Endothelial cell of umbilical vein (primary cell): Measurements from ENCODE around the gene RBMS1. TPM values are rescaled to one million over a fixed set of nuclear protein-coding genes. Genes with fewer than 3 reads are reported as not detected.

Experiments
- BruUV-seq: library from RNA; stranded (reverse); fragments of 400-500 nt; replicated peaks from 2 replicates; lab custom pipeline; 2021; lab: Mats Ljungman, UMichigan
- CTCF ChIA-PET: fragments of 300-600, 350-600 bp; sonication (Branson Sonifier 250); formaldehyde crosslinking; loops from one replicate; lab custom pipeline; 2021; ENCODE audit warnings: antibody characterized with exemption, inconsistent platforms; lab: Charles Lee
- POLR2A ChIA-PET: fragments of 300-600, 350-600 bp; sonication (Branson Sonifier 250); formaldehyde crosslinking; loops from one replicate; lab custom pipeline; 2021; ENCODE audit warnings: antibody characterized with exemption, inconsistent platforms; lab: Charles Lee
- DNase-seq: peaks from one replicate; pipeline ENCODE4 v3.0.0-alpha.2; 2011; ENCODE audit warnings: low read depth, low spot score
- FAIRE-seq: peaks from 2 replicates; lab custom pipeline; 2011; peaks lifted over from hg19 to GRCh38; lab: Jason Lieb, UNC
- H2AFZ ChIP-seq: 2 replicates; pipeline ENCODE4 v1.6.0; 2012; ENCODE audit warnings: low read depth, low read length, control low read depth, inconsistent platforms
- H3K27ac ChIP-seq: 2 replicates; pipeline ENCODE4 v1.5.1; 2011; ENCODE audit warnings: low read depth, mild to moderate bottlenecking, control low read depth, low read length, moderate library complexity; ENCODE audit not compliant: insufficient read depth
- H3K27me3 ChIP-seq, 2 experiments: 2 replicates each; pipeline versions ENCODE4 v1.6.0 to v1.6.1; 2011; ENCODE audit warnings: low read length in 2 of 2, mixed read lengths in 1 of 2; ENCODE audit not compliant: control insufficient read depth in 2 of 2, insufficient read depth in 2 of 2
- H3K36me3 ChIP-seq, 2 experiments: 2 replicates in 1 of 2; 3 replicates in 1 of 2; pipeline ENCODE4 v1.5.1; 2011; ENCODE audit warnings: low read length in 2 of 2, mild to moderate bottlenecking in 1 of 2, moderate library complexity in 1 of 2; ENCODE audit not compliant: control insufficient read depth in 2 of 2, insufficient read depth in 2 of 2; ENCODE audit errors: extremely low read depth in 1 of 2
- H3K4me1 ChIP-seq: 3 replicates; pipeline ENCODE4 v1.5.1; 2011; ENCODE audit warnings: mild to moderate bottlenecking, low read length; ENCODE audit not compliant: control insufficient read depth, insufficient read depth; ENCODE audit errors: extremely low read depth
- H3K4me2 ChIP-seq: 2 replicates; pipeline ENCODE4 v1.6.1; 2011; ENCODE audit warnings: low read length, control low read depth, mixed read lengths; ENCODE audit not compliant: insufficient read depth
- H3K4me3 ChIP-seq, 3 experiments: fragments of 200-600 bp in 1 of 3; sonication (generic), shearing (Covaris generic) in 1 of 3; replicated peaks in 1 of 3; 2 replicates each; pipeline ENCODE4 v1.5.1; 2011 to 2016; ENCODE audit warnings: control low read depth in 3 of 3, low read length in 3 of 3, mild to moderate bottlenecking in 2 of 3, inconsistent platforms in 1 of 3, low read depth in 1 of 3, moderate library complexity in 1 of 3; ENCODE audit not compliant: insufficient read depth in 1 of 3
- H3K79me2 ChIP-seq: 2 replicates; pipeline ENCODE4 v1.6.0; 2012; ENCODE audit warnings: low read length, inconsistent platforms; ENCODE audit not compliant: control insufficient read depth, insufficient read depth
- H3K9ac ChIP-seq: replicated peaks from 2 replicates; pipeline ENCODE3; 2011; ENCODE audit warnings: low read length, control low read depth; ENCODE audit not compliant: insufficient read depth; ENCODE audit errors: extremely low read depth
- H3K9me1 ChIP-seq: replicated peaks from 3 replicates; pipeline ENCODE4 v1.6.0; 2011; ENCODE audit warnings: mild to moderate bottlenecking, low read length; ENCODE audit not compliant: control insufficient read depth, insufficient read depth; ENCODE audit errors: extremely low read depth
- H3K9me3 ChIP-seq: replicated peaks from 2 replicates; pipeline ENCODE4 v1.5.1; 2012; ENCODE audit warnings: low read length, inconsistent platforms; ENCODE audit not compliant: control insufficient read depth, insufficient read depth
- H4K20me1 ChIP-seq: replicated peaks from 2 replicates; pipeline ENCODE3; 2011; ENCODE audit warnings: mild to moderate bottlenecking, low read length; ENCODE audit not compliant: control insufficient read depth, insufficient read depth; ENCODE audit errors: extremely low read depth
- EZH2 ChIP-seq: IDR thresholded peaks from 2 replicates; pipeline ENCODE4 v1.6.1; 2012; ENCODE audit warnings: borderline replicate concordance, low read depth, mild to moderate bottlenecking, moderate library complexity, low read length, inconsistent platforms; ENCODE audit not compliant: severe bottlenecking
- FOS ChIP-seq: IDR thresholded peaks from 2 replicates; pipeline ENCODE4 v1.6.1; 2011; ENCODE audit warnings: mild to moderate bottlenecking, low read length, moderate library complexity, borderline replicate concordance; ENCODE audit not compliant: insufficient read depth
- GATA2 ChIP-seq: IDR thresholded peaks from 2 replicates; pipeline ENCODE4 v1.7.0; 2011; ENCODE audit warnings: low read depth, mild to moderate bottlenecking, moderate library complexity, mixed read lengths, low read length; ENCODE audit not compliant: insufficient read length, insufficient read depth
- JUN ChIP-seq: IDR thresholded peaks from 2 replicates; pipeline ENCODE4 v1.6.1; 2011; ENCODE audit warnings: borderline replicate concordance, low read depth; ENCODE audit not compliant: insufficient read length, insufficient read depth
- MYC ChIP-seq: IDR thresholded peaks from one replicate; pipeline ENCODE4 v1.6.1; 2011; ENCODE audit warnings: mild to moderate bottlenecking, low read depth, low read length
- POLR2A ChIP-seq: IDR thresholded peaks from 2 replicates; pipeline ENCODE4 v1.6.1; 2012; ENCODE audit warnings: low read depth, mild to moderate bottlenecking, control low read depth, low read length
- POLR2AphosphoS5 ChIP-seq: IDR thresholded peaks from 2 replicates; pipeline ENCODE4 v1.6.1; 2012; ENCODE audit warnings: low read depth, mild to moderate bottlenecking, control low read depth, low read length, moderate library complexity; ENCODE audit not compliant: insufficient read depth
- dilution Hi-C: fragments of 300-500 bp; cut with MboI; formaldehyde crosslinking; loops from one replicate; pipeline ENCODE4 v1.15.0; 2019; ENCODE audit warnings: low sequenced_read_pairs; ENCODE audit not compliant: extremely low pct_ligation_motif_present
- intact Hi-C: fragments of 100-400 bp; cut with micrococcal nuclease; formaldehyde crosslinking; loops from one replicate; pipeline ENCODE4 v1.10.0; 2022
- polyA plus RNA-seq, 4 experiments: library from polyadenylated mRNA; depleted of rRNA in 3 of 4; stranded (reverse) in 3 of 4; unstranded in 1 of 4; fragments of >200 nt; gene quantifications; 2 replicates each; pipeline versions ENCODE4 v1.2.1 to v1.2.3, GENCODE V29; 2011 to 2012; ENCODE audit warnings: missing spikeins in 1 of 4
- total RNA-seq: library from RNA; stranded (reverse); gene quantifications from 2 replicates; pipeline ENCODE4 v1.2.3, GENCODE V29; 2021
- TF ChIP-seq, protein P1 (sequence below): IDR thresholded peaks from 2 replicates; pipeline ENCODE4 v1.6.1; 2011; ENCODE audit not compliant: insufficient read depth, insufficient read length
- TF ChIP-seq, protein P2 (sequence below), 2 donors: IDR thresholded peaks; 1 replicate in 1 of 2; 2 replicates in 1 of 2; pipeline ENCODE4 v1.5.1; 2011; ENCODE audit warnings: low read length in 2 of 2, mild to moderate bottlenecking in 2 of 2, moderate library complexity in 2 of 2, control low read depth in 1 of 2, inconsistent platforms in 1 of 2, low read depth in 1 of 2; ENCODE audit not compliant: insufficient read depth in 1 of 2; ENCODE audit errors: extremely low read depth in 1 of 2

The RBMS1 gene
- total and polyA plus RNA-seq, 2 donors (not counting 3 experiments of a cell fraction or from before 2014, with no cell fraction given) = 60.0 to 93.3 TPM

DNA sequence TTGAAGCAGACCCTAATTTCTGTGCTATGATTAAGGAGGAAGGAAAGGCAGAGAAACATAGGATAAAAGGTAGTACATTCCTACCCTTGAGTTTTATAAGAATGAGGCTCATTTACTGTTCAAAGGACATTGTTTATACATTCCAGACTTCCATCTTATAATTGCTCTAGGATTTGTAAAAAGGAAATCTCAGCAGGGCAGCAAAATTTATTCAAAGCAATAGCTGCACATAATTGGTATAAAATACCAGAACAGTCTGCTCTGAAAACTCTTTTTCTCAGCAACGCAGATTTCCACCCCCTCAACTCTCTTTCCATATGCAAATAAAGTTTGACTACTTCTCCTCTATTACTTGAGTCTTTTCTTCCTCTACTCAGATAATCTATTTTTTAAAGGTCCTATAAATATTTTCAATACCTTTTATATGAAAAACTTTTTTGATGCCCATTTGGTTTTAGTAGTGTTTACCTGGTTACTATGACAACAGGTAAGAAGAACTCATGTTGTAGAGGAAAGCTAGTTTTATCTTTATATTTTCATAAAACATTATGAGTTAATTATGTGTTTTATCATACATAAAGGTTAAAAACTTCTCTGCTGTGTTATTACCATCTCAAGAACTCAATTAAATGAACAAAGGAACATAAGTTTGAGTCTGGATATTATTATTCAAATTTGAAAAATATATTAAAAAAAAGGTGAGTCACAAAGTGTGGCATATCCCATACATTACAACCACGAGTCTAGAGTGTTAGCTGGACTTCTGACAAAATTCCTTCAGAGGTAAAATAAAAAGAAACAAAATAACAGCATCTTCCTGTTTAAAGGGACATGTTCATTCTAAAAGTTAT lies 19.9 kb downstream of the RBMS1 start:
- Histone ChIP-seq H4K20me1 (peaks cover 21% of the 10 kb centered on the region), H3K4me3 (no peak overlapping the region), H3K4me1 (no peaks in the 10 kb centered on the region), H3K27ac (no peak overlapping the region), H3K9ac (no peak overlapping the region), H2AFZ (no peak overlapping the region), H3K36me3 (no peaks in the 10 kb centered on the region), H3K9me3 (no peaks in the 10 kb centered on the region), H3K27me3 (no peaks in the 10 kb centered on the region), H3K4me2 (no peak overlapping the region), H3K79me2 (peaks cover 78% of the 10 kb centered on the region), H3K9me1 (no peaks in the 10 kb centered on the region)
- BruUV-seq = no TSS peak
- FAIRE-seq = no peak
- TF ChIP-seq GATA2 = no peak
- TF ChIP-seq POLR2A = no peak
- no peak for TF ChIP-seq EZH2
- no peak for TF ChIP-seq JUN
- TF ChIP-seq, protein P1, sequence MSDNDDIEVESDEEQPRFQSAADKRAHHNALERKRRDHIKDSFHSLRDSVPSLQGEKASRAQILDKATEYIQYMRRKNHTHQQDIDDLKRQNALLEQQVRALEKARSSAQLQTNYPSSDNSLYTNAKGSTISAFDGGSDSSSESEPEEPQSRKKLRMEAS = no peak
- TF ChIP-seq, protein P2, sequence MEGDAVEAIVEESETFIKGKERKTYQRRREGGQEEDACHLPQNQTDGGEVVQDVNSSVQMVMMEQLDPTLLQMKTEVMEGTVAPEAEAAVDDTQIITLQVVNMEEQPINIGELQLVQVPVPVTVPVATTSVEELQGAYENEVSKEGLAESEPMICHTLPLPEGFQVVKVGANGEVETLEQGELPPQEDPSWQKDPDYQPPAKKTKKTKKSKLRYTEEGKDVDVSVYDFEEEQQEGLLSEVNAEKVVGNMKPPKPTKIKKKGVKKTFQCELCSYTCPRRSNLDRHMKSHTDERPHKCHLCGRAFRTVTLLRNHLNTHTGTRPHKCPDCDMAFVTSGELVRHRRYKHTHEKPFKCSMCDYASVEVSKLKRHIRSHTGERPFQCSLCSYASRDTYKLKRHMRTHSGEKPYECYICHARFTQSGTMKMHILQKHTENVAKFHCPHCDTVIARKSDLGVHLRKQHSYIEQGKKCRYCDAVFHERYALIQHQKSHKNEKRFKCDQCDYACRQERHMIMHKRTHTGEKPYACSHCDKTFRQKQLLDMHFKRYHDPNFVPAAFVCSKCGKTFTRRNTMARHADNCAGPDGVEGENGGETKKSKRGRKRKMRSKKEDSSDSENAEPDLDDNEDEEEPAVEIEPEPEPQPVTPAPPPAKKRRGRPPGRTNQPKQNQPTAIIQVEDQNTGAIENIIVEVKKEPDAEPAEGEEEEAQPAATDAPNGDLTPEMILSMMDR (IDR thresholded peaks at IDR 0.05; ENCODE audit: extremely low read depth in 1 of 2, insufficient read depth in 1 of 2, low read depth in 1 of 2, low read length in 2 of 2) = no peak
- no peak for TF ChIP-seq FOS
- TF ChIP-seq POLR2AphosphoS5 = no peak
- TF ChIP-seq MYC = no peak
- intact Hi-C loops (no loop called here), dilution Hi-C loops (no loop called here)
- no peak for DNase-seq
- CTCF ChIA-PET = interaction anchor here (1.0 to 1.7 kb wide), 3 partner anchors 9 to 44 kb away, joined by 3 to 5 read pairs (median 3); no protein-coding TSS in a partner anchor
- POLR2A ChIA-PET = no interaction called here
